HepG2 (cell line): ENCODE results near the gene TBRG1. TPM values are rescaled to one million over a fixed set of nuclear protein-coding genes. Genes with fewer than 3 reads are reported as not detected.
A peak's percentile ranks its signal among the peaks of the same experiment; 100 is the strongest.

Experiments
- CBX1 ChIP-seq: IDR thresholded peaks from one replicate; pipeline ENCODE4 v1.6.1; 2016; ENCODE audit warnings: antibody characterized with exemption, low read depth
- CBX2 ChIP-seq, 2 experiments: fragments of 200-600 bp in 1 of 2; sonication (generic); formaldehyde crosslinking in 1 of 2; IDR thresholded peaks; 2 replicates each; pipeline versions ENCODE4 v1.7.0 to v1.8.1; 2018 to 2022; ENCODE audit warnings: low read depth in 2 of 2, low read length in 1 of 2, mild to moderate bottlenecking in 1 of 2, missing genetic modification reagents in 1 of 2
- CC2D1A ChIP-seq: sonication (generic); formaldehyde crosslinking; IDR thresholded peaks from 2 replicates; pipeline ENCODE4 v1.8.1; 2023; ENCODE audit warnings: mild to moderate bottlenecking, missing genetic modification reagents
- CREM ChIP-seq, 2 experiments: sonication (generic) in 1 of 2; formaldehyde crosslinking in 1 of 2; IDR thresholded peaks; 2 replicates each; pipeline versions ENCODE4 v1.4.0 to v1.6.1; 2016 to 2020; ENCODE audit warnings: antibody characterized with exemption in 1 of 2, mild to moderate bottlenecking in 1 of 2, missing genetic modification reagents in 1 of 2
- EEA1 ChIP-seq: sonication (generic); formaldehyde crosslinking; IDR thresholded peaks from 2 replicates; pipeline ENCODE4 v1.5.1; 2020; ENCODE audit warnings: mild to moderate bottlenecking, missing genetic modification reagents, borderline replicate concordance
- EED ChIP-seq: sonication (generic); formaldehyde crosslinking; IDR thresholded peaks from 2 replicates; pipeline ENCODE4 v1.5.0; 2020; ENCODE audit warnings: mild to moderate bottlenecking, missing genetic modification reagents
- FOXK2 ChIP-seq: fragments of 450-650 bp; IDR thresholded peaks from 2 replicates; pipeline ENCODE4 v1.6.1; 2016
- FOXP1 ChIP-seq, 2 experiments: fragments of 450-650 bp in 1 of 2; IDR thresholded peaks; 2 replicates each; pipeline ENCODE4 v1.6.1; 2017 to 2018; ENCODE audit warnings: antibody characterized with exemption in 1 of 2
- HDAC6 ChIP-seq: fragments of 200-600 bp; sonication (generic); IDR thresholded peaks from 2 replicates; pipeline ENCODE4 v1.7.0; 2017; ENCODE audit warnings: mild to moderate bottlenecking, antibody characterized with exemption, low read length, low read depth
- JUN ChIP-seq: sonication (generic); formaldehyde crosslinking; IDR thresholded peaks from 2 replicates; pipeline ENCODE4 v1.4.0; 2020; ENCODE audit warnings: mild to moderate bottlenecking, missing genetic modification reagents
- KLF13 ChIP-seq: sonication (generic); formaldehyde crosslinking; IDR thresholded peaks from 2 replicates; pipeline ENCODE4 v1.4.0; 2020; ENCODE audit warnings: mild to moderate bottlenecking, missing genetic modification reagents
- PCBP1 ChIP-seq: fragments of 200-400 bp; formaldehyde crosslinking; IDR thresholded peaks from 2 replicates; pipeline ENCODE4 v1.6.1; 2017; ENCODE audit warnings: mild to moderate bottlenecking, low read depth, low read length, borderline replicate concordance
- PHF20 ChIP-seq: sonication (generic); formaldehyde crosslinking; IDR thresholded peaks from 2 replicates; pipeline ENCODE4 v1.5.0; 2020; ENCODE audit warnings: mild to moderate bottlenecking, missing genetic modification reagents
- PHF21A ChIP-seq: sonication (generic); formaldehyde crosslinking; IDR thresholded peaks from 2 replicates; pipeline ENCODE4 v1.5.0; 2020; ENCODE audit warnings: mild to moderate bottlenecking, missing genetic modification reagents
- SIX1 ChIP-seq: sonication (generic); formaldehyde crosslinking; IDR thresholded peaks from 2 replicates; pipeline ENCODE4 v1.4.0; 2020; ENCODE audit warnings: missing genetic modification reagents, borderline replicate concordance
- TOE1 ChIP-seq: sonication (generic); formaldehyde crosslinking; IDR thresholded peaks from 2 replicates; pipeline ENCODE4 v1.4.0; 2020; ENCODE audit warnings: mild to moderate bottlenecking, missing genetic modification reagents
- U2AF1 ChIP-seq: fragments of 200-400 bp; formaldehyde crosslinking; optimal IDR thresholded peaks from 2 replicates; pipeline ENCODE3; 2017; ENCODE audit warnings: mild to moderate bottlenecking, low read depth, low read length
- ZNF33B ChIP-seq: sonication (generic); formaldehyde crosslinking; IDR thresholded peaks from 2 replicates; pipeline ENCODE4 v1.5.1; 2020; ENCODE audit warnings: mild to moderate bottlenecking, missing genetic modification reagents
- ZNF343 ChIP-seq: sonication (generic); formaldehyde crosslinking; IDR thresholded peaks from 2 replicates; pipeline ENCODE4 v1.4.0; 2020; ENCODE audit warnings: mild to moderate bottlenecking, missing genetic modification reagents
- ZNF367 ChIP-seq: sonication (generic); formaldehyde crosslinking; IDR thresholded peaks from 2 replicates; pipeline ENCODE4 v1.4.0; 2020; ENCODE audit warnings: missing genetic modification reagents, borderline replicate concordance
- ZNF605 ChIP-seq: sonication (generic); formaldehyde crosslinking; IDR thresholded peaks from 2 replicates; pipeline ENCODE4 v1.8.0; 2022; ENCODE audit warnings: mild to moderate bottlenecking, missing genetic modification reagents
- ZNF746 ChIP-seq: sonication (generic); formaldehyde crosslinking; IDR thresholded peaks from 2 replicates; pipeline ENCODE4 v1.8.0; 2022; ENCODE audit warnings: mild to moderate bottlenecking, missing genetic modification reagents
- ZSCAN29 ChIP-seq: sonication (generic); formaldehyde crosslinking; conservative IDR thresholded peaks from 2 replicates; pipeline ENCODE4 v1.4.0; 2020; ENCODE audit warnings: mild to moderate bottlenecking, missing genetic modification reagents
- polyA plus RNA-seq, 8 experiments: library from polyadenylated mRNA; depleted of rRNA in 3 of 8; stranded (reverse) in 7 of 8; unstranded in 1 of 8; fragments of >200 nt; fragmentation: Illumina TruSeq in 4 of 8; extraction: Trizol in 4 of 8; gene quantifications; 2 replicates each; pipeline versions ENCODE4 v1.2.1 to v1.2.3, GENCODE V29; 2011 to 2016; ENCODE audit warnings: low read depth in 4 of 8, missing spikeins in 1 of 8, mixed read lengths in 1 of 8; ENCODE audit not compliant: insufficient read depth in 1 of 8
- total RNA-seq, 5 experiments: library from RNA; depleted of rRNA; stranded (reverse); fragments of >200 nt; fragmentation: Illumina TruSeq; extraction: Trizol; gene quantifications; 2 replicates each; pipeline ENCODE4 v1.2.3, GENCODE V29; 2016; ENCODE audit warnings: low read depth in 1 of 5
- TF ChIP-seq, protein P1 (sequence below): conservative IDR thresholded peaks from 2 replicates; pipeline ENCODE4 v1.6.1; 2018; ENCODE audit warnings: missing genetic modification reagents
- TF ChIP-seq, protein P2 (sequence below): sonication (generic); formaldehyde crosslinking; IDR thresholded peaks from 2 replicates; pipeline ENCODE4 v1.8.1; 2023; ENCODE audit warnings: mild to moderate bottlenecking, moderate library complexity, missing genetic modification reagents
- TF ChIP-seq, protein P3 (sequence below): sonication (generic); formaldehyde crosslinking; IDR thresholded peaks from 2 replicates; pipeline ENCODE4 v1.4.0; 2020; ENCODE audit warnings: mild to moderate bottlenecking, missing genetic modification reagents, borderline replicate concordance

TBRG1 gene
- total and polyA plus RNA-seq, 2 of the 13 experiments (the other 11 are each of a cell fraction or from before 2014, with no cell fraction given) = 21.7 to 25.6 TPM

DNA sequence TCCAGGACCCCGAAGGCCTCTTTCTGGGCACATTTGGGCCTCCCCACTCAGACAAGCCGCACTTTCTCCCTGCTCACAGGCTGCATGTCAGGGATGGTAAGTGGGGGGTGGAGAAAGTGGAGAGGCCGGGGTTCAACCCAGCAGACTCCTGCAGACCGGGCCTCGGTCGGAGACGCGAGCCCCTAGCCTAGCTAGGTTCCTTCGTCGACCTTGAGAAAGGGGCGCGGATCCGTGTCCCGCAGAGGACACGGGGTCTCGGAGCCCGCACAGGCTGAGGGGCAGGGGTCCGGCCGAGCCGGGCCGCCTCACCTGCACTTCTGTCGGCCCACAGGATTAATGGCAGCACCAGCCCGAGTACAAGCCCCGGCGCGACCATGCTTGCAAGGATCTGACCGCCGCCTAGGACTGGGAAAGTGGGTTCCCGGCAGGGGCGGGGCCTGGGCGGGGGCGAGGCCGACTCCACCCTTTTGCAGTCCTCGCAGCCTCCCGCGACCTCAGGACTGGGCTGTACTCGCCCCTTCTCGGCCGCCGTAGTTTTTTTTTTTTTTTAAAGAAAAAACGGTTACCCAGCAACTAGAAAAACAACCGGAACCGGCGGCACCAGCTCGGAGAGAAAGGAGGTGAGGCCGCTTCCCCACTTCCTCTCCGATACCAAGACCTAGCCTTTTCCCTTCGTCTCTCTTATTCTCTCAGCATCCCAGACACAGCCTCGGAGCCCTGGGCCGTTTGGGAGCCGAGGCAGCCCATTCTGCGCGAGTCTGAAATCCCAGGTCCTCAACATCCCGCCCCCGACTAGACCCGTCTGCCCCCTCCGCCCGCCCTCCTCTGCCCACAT lies 50.9 kb downstream of the TBRG1 start, which contains the start of the genes SIAE and SPA17 (continued):
- TF ChIP-seq CREM (IDR thresholded peaks at IDR 0.05) (0 out of 2 replicates have a peak, but pooled peaks have one; percentile 14), CREM (CRISPR knock-in tag; IDR thresholded peaks at IDR 0.05) (no peak), ZNF343 (CRISPR knock-in tag) (0 out of 2 replicates have a peak, but pooled peaks have one; percentile 58), HDAC6 (no peak), SIX1 (CRISPR knock-in tag) (no peak), ZNF746 (CRISPR knock-in tag) (0 out of 2 replicates have a peak, but pooled peaks have one; percentile 46), TOE1 (CRISPR knock-in tag) (no peak), JUN (0 out of 2 replicates have a peak, but pooled peaks have one; percentile 14), ZNF605 (0 out of 2 replicates have a peak, but pooled peaks have one; percentile 60), PHF21A (CRISPR knock-in tag) (0 out of 2 replicates have a peak, but pooled peaks have one; percentile 60), CC2D1A (CRISPR knock-in tag) (no peak), CBX2 (IDR thresholded peaks at IDR 0.05; ENCODE audit: low read depth, low read length) (no peak), CBX2 (CRISPR knock-in tag; IDR thresholded peaks at IDR 0.05; ENCODE audit: low read depth) (no peak), EED (CRISPR knock-in tag) (peak; percentile 69; the same call in 1 of the 2 replicates), FOXP1 (IDR thresholded peaks at IDR 0.05) (no peak), FOXP1 (CRISPR knock-in tag; IDR thresholded peaks at IDR 0.05) (no peak), EEA1 (0 out of 2 replicates have a peak, but pooled peaks have one; percentile 27), PHF20 (CRISPR knock-in tag) (peak; percentile 54; the same call in 1 of the 2 replicates), PCBP1 (0 out of 2 replicates have a peak, but pooled peaks have one; percentile 26), ZSCAN29 (CRISPR knock-in tag) (peak; percentile 77; the same call in 1 of the 2 replicates), FOXK2 (0 out of 2 replicates have a peak, but pooled peaks have one; percentile 44), KLF13 (CRISPR knock-in tag) (no peak), ZNF33B (CRISPR knock-in tag) (no peak), U2AF1 (no peak), CBX1 (peak; percentile 63), ZNF367 (CRISPR knock-in tag) (no peak)
- TF ChIP-seq, protein P1, sequence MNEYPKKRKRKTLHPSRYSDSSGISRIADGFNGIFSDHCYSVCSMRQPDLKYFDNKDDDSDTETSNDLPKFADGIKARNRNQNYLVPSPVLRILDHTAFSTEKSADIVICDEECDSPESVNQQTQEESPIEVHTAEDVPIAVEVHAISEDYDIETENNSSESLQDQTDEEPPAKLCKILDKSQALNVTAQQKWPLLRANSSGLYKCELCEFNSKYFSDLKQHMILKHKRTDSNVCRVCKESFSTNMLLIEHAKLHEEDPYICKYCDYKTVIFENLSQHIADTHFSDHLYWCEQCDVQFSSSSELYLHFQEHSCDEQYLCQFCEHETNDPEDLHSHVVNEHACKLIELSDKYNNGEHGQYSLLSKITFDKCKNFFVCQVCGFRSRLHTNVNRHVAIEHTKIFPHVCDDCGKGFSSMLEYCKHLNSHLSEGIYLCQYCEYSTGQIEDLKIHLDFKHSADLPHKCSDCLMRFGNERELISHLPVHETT (CRISPR knock-in tag) = 0 out of 2 replicates have a peak, but pooled peaks have one; percentile 24
- TF ChIP-seq, protein P2, sequence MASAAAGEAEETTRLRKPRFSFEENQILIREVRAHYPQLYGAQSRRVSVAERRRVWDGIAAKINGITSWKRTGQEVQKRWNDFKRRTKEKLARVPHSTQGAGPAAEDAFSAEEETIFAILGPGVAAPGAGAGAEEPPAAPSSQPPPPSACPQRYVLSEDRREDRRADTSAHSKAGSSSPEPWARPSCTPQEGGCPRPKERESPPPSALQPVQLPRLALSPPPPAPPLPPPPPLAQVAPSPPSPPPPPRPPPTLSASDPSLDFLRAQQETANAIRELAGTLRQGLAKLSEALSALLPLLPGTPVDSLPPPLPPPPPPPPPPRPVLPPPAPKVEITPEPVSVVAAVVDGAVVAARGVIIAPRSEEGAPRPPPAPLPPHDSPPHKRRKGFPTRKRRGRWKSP (CRISPR knock-in tag) = peak; percentile 38; the same call in 1 of the 2 replicates
- TF ChIP-seq, protein P3, sequence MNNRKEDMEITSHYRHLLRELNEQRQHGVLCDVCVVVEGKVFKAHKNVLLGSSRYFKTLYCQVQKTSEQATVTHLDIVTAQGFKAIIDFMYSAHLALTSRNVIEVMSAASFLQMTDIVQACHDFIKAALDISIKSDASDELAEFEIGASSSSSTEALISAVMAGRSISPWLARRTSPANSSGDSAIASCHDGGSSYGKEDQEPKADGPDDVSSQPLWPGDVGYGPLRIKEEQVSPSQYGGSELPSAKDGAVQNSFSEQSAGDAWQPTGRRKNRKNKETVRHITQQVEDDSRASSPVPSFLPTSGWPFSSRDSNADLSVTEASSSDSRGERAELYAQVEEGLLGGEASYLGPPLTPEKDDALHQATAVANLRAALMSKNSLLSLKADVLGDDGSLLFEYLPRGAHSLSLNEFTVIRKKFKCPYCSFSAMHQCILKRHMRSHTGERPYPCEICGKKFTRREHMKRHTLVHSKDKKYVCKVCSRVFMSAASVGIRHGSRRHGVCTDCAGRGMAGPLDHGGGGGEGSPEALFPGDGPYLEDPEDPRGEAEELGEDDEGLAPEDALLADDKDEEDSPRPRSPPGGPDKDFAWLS (CRISPR knock-in tag) = no peak
